Measurements from ENCODE around the gene YIF1B.
"Not testable (repeated sequence)": the region's sequence is repeated elsewhere in the genome, so short reads cannot be mapped to it uniquely, and the experiment has no call there.

The YIF1B gene

GRCh38 chr19:38276942-38277517, 38.7 kb downstream of the YIF1B start:
- no peak for DNase-seq (ENCODE audit: low read depth in 2 of 2)

DNA sequence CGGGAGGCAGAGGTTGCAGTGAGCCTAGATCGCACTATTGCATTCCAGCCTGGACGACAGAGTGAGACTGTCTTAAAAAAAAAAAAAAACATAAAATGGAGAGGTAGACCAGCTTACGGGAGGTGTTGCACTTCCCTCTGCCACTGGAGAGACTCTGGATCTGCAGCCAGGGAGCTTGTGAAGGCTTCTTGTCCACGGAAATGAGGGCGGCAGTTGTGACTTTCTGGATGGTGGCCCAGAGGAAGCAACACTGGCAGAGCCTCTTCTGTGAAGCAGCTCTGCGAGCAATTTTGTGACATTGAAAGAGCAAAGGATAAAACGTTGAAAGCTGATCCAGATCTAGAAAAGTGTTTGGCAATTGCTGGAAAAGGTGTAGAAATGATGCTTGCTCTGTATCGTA, 41.0 kb downstream of the YIF1B start:
- DNase-seq (ENCODE audit: low read depth in 2 of 2) = no peak

DNA sequence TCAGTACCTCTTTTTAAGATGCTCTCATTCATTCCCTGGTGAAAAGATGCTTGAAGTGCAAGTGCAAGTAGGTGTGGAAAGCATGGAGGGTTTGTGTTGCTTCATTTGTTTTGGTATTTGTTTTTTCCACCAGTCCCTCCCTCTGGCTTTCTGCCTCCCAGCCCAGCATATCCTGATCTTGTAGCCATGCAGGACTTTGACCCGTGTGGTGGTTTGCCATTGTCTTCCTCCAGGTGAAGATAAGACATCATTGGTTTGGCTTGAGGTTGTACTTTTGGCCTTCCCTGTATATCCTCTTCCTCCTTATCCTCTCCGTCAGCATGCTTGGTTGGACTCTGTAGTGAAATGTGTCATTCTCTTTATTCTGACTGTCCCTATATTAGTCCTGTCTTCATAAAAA, 42.2 kb downstream of the YIF1B start:
- no peak for DNase-seq (ENCODE audit: low read depth in 2 of 2)

DNA sequence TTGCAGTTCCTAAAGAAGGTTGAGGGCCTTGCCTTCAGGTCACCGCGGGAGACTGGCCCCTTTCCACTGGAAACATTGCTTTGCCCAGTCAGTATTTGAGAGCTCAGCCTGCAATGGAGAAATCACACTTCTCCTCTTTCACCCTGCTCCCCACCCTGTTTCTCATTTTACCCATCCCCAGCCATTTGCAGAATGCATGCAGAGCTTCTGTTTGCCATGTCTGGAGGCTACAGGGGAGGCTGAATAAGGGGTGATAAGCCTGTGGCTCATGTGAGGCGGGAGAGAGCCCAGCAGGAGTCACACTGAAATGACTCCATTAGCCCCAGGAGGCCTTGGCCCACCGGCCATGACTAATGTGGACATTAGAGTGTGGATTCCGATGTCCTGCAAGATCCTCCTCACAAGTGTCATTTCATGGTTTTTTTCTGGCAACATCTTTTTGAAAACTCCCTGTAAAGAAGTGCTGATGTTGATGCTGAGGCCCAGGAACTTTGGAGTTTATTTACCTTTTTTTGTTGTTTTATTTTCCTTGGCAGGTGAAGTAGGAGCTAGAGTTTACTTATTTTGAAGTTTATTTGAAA, 45.1 kb downstream of the YIF1B start:
- no peak for DNase-seq (ENCODE audit: low read depth in 2 of 2)

GRCh38 chr19:38268539-38268938, 47.2 kb downstream of the YIF1B start:
- DNase-seq (ENCODE audit: low read depth in 2 of 2) = no peak

GRCh38 chr19:38267761-38268483, 47.8 kb downstream of the YIF1B start:
- DNase-seq (ENCODE audit: low read depth in 2 of 2) = no peak

GRCh38 chr19:38266981-38267597, 48.7 kb downstream of the YIF1B start:
- DNase-seq (ENCODE audit: low read depth in 2 of 2) = no peak

- DNase-seq (ENCODE audit: low read depth in 2 of 2) = no peak
These were observed 49.8 kb downstream of the YIF1B start for GRCh38 chr19:38265921-38266429.

- DNase-seq (ENCODE audit: low read depth in 2 of 2) = no peak
These were observed 50.4 kb downstream of the YIF1B start for GRCh38 chr19:38265213-38265861.

GRCh38 chr19:38264486-38265212, 51.1 kb downstream of the YIF1B start, which contains the start of gene SPINT2:
Gene SPINT2, plus strand, starts transcription at chr19:38264573. Its CDS starts 320 bp downstream, at chr19:38264893.
- peak in 1 of 2 donors; percentile 14 for DNase-seq (ENCODE audit: low read depth in 2 of 2)

- peak; percentile 49 to 75 for DNase-seq (ENCODE audit: low read depth in 2 of 2)
These were observed 51.9 kb downstream of the YIF1B start for GRCh38 chr19:38263689-38264485.

- DNase-seq (ENCODE audit: low read depth in 2 of 2) = no peak
These were observed 53.0 kb downstream of the YIF1B start for GRCh38 chr19:38262585-38263268.

DNA sequence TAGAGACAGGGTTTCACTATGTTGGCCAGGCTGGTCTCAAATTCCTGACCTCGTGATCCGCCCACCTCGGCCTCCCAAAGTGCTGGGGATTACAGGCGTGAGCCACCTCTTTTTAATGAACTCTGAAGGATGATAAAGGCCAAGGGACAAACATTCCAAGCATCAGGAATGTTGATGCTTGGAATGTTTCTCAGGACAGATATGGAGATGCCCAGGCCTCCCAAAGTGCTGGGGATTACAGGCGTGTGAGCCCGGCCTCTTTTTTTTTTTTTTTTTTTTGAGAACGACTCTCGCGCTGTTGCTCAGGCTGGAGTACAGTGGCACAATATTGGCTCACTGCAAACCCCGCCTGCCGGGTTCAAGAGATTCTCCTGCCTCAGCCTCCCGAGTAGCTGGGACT, 53.8 kb downstream of the YIF1B start:
- not testable (repeated sequence) for DNase-seq (ENCODE audit: low read depth in 2 of 2)

DNA sequence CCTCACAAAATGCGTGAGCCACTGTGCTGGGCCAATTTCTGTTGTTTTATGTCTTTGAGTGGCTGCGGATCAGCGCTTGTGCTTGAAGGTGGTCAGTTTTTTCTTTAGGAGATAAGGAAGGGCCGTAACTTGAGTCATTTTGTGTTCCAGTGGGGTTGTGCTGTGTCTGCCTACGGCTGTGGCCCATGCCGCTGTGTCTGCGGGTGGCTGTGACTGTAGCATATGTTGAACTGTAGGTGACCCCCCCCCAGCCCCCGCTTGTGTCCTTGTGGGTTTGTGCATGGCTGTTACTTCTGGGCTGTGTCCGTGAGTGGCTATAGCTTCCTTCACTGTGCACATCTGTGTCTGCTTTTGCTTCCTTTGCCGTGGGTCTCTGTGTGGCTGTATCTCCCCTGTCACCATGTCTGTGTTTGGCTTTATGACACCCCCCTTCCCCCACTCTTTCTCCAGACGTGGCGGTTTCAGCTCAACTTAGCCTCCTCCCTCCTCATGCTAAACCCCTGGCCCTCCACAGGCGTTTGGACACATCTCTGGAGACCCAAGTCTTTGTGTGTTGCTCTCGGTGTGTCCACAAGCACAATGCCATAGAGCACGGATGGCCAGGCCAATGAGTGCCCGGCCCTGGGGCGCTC, 60.2 kb downstream of the YIF1B start:
- no peak for DNase-seq (ENCODE audit: low read depth in 2 of 2)

DNA sequence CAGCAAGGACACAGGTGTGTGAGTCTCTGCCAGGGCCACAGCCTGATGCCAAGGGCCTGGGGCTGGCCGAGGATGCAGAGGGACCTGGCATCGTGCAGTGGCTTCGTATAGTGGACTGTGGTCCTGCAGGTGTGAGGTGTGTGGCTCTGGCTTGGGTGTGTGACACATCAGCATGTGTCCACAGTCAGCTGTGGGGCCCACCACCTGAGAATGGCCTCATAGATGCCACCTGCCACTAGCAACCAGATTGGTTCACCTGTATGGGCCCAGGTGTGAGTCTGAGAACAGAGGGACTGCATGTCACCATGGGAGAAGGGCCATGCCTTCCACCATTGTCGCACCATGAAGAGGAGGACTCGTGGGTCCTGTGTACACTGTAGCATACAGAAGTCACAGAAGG, 62.0 kb downstream of the YIF1B start:
- DNase-seq (ENCODE audit: low read depth in 2 of 2) = no peak
